HG03432 (cell line): ENCODE data around the gene C4orf17.
A peak's percentile ranks its signal among the peaks of the same experiment; 100 is the strongest.

Experiments
- ATAC-seq: cut with Tn5 transposase; IDR thresholded peaks from one replicate; pipeline ENCODE4 v1.9.1; 2021; ENCODE audit warnings: mild to moderate bottlenecking, moderate library complexity; ENCODE audit not compliant: unreplicated experiment

The C4orf17 gene

DNA sequence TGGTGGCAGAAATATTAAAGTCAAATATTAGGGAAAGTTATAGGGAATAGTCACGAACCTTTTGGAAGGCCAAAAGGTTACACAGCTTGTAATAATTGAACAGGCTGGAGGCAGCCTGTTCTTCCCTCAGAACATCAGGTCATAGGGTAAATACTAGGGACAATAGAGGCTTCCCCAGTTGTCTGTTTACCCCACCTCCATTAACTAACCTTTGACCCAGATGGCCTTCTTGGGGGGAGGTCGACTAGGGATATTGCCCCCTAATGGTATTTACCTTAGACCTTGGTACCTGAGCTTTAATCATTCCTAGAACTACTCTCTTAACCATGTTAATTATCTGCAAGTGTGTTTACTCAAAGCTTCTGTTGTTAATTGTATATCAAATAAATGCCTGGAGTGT is 26.0 kb downstream of the C4orf17 start:
- ATAC-seq = no peak

DNA sequence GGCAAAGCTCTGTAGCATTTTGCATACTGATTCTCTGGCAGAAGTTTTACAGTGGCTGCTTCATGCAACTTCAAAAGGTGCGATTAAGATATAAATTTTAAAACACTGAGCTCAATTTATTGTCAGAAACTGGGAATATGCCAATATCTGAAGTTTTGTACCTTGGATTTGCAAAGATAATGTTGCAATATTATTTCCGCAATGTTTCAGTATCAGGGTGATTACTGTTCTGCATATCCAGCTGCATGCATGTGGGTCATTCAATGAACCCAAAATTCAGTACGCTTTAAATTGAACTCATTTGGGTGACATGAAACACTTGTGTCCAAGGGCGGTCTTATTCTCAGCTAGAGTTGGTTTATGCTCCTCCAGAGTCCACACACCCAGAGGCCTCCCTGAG is 26.9 kb downstream of the C4orf17 start:
- no peak for ATAC-seq

DNA sequence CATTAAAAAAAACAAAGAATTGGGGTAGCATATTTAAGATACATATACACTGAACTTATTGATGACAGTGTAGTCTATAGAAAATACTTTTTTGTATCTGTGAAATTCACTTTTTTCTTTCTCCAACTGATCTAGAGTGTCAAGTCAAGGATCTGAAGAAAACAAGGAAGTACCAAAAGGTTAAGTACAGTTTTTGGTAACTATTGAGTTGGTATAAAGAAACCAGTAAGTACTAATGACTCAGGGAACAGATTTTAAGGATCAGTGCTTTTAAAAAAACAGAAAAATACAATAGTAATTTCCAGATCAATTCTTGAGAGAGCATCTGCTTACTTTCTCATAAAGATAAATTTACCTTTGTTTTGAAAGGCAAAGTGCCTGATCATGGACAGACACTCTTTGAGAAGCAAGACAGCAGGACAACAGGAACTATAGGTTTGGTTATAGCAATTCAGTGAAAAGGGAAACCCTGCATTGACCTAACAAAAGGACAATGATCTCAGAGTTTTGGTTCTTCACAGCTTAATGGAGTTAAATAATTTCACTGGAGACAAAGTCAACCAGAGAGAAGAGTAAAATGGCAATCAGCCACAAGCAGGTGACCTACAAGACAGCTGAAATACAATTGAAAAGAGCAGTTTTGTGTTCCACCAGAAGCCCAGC is 29.6 kb downstream of the C4orf17 start:
- ATAC-seq = no peak

DNA sequence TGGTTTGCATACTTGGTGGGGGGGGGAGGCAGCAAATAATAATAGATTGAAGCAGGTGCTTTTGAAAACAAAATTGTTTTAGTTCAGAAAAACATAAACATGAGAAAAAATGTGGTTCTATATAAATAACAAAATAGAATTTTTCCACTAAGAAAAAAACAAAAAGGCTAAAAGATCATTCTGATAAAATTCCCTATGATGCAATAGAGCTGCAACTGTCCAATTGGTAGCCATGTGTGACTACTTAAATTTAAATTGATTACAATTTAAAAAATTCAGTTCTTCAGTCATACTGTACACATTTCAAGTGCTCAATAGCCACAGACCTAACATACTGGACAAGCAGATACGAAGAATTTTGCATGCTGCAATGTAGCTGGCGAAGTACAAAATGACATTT is 42.1 kb downstream of the C4orf17 start:
- ATAC-seq = no peak

DNA sequence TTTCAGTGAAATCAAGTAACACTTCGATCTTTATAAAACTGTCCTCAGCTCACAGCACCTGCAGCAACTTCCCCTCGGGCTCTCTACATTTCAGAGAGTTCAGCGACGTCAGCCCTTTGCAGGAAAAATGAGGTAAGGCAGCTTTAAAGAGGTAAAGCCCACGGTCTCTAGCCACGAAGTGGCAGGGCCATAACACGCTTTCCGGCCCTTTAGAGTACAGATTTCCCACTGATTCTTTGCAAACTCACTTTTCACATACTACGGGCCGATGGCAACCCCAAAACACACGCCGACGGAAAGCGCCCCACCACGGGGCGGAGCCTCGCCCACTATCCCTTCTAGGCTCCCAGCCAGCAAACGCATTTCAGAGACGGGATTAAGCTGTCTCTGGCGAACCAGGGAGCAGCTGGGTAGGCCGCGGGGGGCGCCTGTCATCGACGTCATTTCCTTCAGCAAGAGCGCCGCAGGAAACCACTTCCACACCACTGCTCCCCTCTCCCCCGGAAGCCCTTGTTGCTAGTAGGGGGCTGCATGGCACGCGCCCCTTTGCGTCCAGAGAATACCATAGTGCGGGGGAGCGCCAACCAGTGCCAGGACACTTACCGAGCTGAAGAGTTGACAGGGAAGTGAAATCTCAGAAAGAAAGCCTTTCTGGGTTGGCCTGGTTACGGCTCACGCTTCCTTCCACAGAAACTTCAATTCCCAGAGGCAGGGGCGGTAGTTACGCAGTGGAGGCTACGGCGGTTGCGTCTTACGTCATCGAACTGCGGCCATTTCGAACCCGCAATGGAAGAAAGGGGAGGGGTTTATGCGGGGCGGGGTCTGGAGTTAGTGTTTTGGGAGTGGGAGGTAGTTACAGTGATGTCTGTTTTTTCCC is 52.7 kb downstream of the C4orf17 start, which contains the start of gene TRMT10A:
TSS of gene TRMT10A (minus strand) at position 730 of the 877 bp plus-strand sequence. CDS start 4,701 bp downstream, outside the sequence.
- peak; percentile 97 for ATAC-seq

DNA sequence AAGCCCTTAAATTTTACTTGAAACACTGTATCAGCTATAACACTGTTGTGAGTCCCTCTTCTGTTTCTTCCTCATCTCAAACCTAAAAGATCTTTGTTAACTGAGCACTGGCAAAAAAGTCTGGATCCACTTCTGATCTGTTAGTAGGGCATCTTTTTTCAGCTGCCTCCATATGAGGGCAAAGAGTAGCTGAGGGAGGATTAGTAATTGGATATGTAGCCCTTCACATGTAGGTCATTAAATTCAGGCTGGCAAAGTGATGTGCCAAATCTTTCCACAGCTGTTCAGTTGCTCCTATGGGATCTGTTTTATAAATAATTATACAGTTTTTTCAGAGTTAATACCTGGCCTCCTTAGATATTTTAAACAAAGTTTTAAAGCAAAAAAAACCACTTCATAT is 54.1 kb downstream of the C4orf17 start:
- ATAC-seq = no peak

DNA sequence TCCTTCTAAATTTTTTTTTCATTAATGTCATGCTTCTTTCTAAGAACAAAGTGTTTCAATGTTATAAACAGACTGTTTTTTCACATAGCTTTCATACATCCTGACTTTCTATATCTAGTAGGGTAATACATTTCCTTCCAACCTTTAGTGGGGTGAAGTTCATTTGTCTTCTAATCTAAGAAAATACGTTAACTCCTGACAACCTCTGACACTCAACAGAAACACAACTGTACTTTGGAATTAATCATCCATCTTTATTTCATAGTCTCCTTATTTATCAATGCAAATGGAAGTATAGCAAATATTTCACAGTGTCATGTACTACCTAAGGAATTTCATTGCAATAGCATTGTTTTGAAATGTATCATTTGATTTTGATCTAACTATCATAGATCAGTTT is 61.1 kb downstream of the C4orf17 start:
- no peak for ATAC-seq

DNA sequence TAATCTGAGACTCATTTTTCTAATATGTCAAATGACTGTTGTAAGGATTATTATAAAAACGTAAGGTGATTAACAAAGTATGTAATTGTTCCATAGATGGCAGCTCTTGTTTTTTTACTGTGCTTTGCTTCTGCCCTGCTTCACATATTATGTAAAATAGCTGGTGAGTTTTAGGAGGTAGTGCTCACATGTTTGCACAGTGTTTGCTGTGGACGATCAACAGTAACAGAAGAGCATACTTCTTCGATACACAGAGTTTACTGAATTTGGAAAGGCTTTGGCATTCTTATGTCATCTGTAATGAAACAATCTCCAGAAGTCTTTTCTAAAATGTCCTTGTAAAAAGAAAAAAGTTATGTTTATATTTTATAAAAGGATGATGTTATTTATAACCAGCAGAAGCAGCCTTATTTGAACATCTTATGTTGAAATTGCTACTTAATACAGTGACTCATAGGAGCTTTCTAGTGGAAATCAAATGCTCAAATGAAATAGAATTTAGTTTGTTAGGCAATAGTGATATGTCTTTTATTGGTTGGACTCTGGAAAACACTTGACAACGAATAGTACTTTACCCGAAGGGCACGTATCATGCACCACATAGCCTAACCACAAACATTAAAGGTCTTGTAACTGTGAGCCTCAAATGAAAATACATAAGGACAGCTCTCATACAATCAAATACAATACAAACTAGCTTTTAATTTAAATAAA is 61.9 kb downstream of the C4orf17 start:
- no peak for ATAC-seq

DNA sequence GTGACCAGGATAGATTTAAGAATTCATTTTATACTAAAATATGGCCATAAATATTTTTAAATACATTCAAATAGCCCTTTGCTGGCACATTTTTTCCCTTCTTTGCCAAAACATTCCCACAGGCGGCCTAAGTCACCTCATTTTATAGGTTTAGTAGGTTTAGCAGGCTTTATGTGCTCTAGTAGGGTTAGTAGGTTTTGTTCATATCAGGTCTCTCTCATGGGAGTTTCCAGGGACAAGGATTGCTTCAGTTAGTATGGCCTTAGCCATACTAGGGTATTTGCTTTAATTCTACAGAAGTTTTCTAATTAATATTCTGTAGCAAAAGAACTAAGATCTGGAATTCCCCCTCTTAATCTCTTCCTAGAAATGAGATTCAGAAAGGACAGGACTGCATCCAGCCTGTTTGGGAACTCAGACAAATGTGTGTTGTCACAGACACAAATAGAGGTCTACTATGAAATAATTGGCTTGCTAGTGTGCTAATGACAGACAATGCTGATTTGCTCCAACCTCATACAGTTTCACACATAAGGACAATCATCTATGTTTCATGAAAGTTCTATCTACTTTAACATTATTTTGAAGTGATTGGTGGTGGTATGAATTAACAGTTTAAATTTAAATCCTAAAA is 63.0 kb downstream of the C4orf17 start:
- ATAC-seq = no peak

DNA sequence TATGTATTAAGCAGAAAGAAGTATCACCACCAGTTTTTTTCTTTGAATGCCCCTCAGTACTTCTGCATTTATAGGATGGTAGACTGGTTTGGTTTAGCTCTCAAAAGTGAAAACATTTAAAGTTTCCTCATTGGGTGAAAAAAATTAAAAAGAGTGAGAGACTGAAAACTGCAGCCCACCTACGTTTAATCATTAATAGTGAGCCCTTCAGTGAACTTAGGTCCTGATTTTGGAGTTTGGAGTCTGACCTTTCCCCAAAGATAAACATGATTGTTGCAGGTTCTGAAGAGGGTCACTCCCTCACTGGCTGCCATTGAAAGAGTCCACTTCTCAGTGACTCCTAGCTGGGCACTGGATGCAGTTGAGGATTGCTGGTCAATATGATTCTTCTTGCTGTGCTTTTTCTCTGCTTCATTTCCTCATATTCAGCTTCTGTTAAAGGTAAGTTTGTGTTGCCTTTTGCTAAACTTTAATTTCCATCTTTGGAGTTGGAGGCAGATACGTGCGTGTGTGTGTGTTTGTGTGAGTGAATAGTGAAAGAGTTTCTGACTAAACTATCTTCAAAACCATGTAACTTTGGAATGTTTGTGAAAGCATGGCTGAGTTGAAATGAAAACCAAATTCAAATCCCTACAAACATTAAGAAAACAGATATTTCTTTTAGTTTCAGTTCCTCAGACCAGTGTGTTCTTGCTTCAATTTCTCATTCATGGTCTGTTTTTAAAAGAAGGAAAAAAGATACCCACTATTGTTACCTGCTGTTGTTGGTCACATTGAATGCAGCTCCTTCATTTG is 63.9 kb downstream of the C4orf17 start, which contains the start of gene MTTP:
TSS of gene MTTP (plus strand) at position 295 of the 795 bp plus-strand sequence. CDS start at position 381, 86 bp downstream.
- ATAC-seq = peak; percentile 87

DNA sequence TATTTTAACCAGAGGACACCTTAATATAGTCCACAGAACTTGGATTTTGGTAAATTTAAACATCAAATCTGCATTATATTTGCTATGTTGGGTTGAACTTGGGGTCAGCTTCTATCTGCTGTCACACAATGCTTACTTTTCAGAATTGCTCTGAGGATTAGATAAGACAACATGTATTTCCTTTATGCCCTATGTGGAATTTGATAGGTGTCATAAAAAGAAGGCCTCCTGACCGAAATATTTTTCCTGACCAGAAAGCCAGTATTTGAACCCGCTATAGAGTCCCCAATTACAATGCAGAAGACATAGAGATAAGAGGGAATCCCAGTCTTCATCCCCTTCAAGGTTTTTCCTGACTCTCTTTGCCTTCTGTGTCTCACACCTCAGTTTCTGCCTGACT is 67.9 kb downstream of the C4orf17 start:
- no peak for ATAC-seq

DNA sequence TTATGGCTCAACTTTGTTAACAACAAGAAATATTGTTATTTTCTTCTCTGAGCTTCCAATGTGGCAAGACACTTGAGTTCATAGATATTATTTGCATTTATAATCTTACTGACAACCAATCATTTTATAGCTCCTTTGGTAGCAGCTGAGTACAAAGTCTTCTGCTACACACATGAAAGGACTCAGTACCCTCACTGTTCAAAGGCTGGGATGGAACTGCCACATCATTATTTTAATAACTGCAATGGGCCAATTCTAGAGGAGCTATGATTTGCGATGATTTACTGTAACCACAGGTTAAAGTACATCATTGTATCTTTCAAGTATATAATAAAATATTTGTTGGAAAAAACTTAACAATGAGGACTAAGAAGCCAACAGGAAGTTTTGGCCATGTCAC is 74.7 kb downstream of the C4orf17 start:
- ATAC-seq = no peak

DNA sequence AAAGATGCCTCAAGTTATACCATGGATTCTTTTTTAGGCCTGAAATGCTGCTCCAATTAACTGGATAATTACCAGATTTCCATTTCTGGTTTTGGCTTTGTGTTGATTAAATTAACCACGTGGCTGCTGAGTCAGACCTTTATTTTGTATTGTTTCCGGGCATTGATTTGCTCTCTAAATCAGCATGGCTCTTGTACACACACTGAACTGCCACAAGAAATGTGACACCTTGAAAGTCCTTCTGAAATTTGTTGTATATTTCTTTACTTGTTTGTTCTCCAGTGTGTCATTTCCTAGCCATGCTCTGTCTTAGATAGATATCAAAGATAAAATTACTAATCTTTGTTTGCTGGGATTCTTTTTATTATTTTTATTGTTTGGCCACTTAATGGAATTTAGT is 75.5 kb downstream of the C4orf17 start:
- ATAC-seq = no peak

DNA sequence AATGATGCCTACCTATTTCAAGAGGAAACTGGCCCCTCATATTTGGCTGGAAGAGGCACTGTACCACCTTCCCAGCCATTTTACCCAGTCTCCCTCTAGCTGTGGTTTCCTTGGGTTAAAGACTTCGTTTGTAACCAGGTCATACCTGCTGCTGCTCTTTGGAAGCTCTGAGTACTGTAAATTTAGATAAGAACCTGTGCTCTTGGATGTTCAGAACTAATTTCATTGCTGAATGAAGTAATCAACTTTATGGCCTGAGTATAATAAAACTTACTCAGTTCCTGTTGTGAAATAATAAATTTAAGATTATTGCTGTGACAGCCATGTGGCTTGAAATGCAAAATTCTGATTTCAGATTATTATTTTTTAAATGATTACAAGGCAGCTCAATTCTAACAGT is 76.0 kb downstream of the C4orf17 start:
- ATAC-seq = no peak

DNA sequence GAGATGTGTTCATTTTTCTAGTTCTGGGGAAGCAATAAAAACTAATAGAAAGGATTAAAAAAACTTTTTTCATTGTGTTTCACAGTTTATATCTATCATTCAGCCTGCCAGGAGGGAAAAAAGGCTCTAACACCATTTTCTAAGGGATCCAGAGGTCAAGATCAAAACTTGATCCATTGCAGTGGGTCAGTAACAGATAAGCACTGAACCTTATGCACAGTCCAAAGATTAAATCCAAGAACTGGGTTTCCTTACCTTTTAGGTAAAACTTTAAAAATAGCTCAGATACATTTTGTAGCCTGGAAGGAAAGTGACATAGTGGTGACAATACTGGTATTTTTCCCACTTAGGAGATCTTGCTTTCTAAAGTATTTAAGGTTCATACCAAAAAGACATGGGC is 76.5 kb downstream of the C4orf17 start:
- no peak for ATAC-seq

DNA sequence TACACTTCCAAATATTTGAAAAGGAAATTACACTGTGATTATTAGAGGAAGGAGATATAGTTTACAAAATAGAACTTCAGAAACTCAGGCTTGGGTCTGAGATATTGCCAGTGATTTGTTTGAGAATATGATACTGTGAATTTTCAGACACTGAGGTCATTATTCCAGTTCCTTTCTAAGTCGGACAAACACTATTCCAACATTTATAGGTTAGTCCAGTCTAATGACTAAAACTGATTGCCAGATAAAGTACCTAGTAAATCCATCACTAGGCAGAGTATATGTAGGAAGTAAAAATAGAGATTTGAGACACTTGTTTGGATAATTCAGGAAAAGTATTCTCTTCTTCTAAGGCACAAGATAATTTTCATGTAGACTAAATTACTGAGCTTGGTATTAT is 77.0 kb downstream of the C4orf17 start:
- ATAC-seq = no peak

DNA sequence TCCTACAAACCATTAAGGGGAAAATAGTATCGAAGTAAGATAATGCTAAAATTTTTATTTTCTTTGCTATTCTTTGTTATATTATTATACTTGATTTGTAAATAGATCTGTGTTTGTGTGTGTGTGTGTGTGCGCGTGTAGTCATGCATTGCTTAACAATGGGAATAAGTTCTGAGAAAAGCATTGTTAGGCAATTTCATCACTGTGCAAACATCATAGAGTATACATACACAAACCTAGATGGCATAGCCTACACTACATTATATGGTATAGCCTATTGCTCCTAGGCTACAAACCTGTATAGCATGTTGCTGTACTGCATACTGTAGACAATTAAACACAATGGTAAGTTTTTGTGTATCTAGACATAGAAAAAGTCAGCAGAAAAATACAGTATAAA is 80.9 kb downstream of the C4orf17 start:
- no peak for ATAC-seq
